Activated T-helper 17 cell treated with anti-CD3 and anti-CD28 coated beads, Interleukin-2, amount 50 U/mL, for 72 hours (primary cell): ENCODE measurements around the gene CD93. TPM values are rescaled to one million over a fixed set of nuclear protein-coding genes. Genes with fewer than 3 reads are reported as not detected.

Source experiments
- ATAC-seq: fragments of 150-1000 bp; cut with Tn5 transposase; replicated peaks from 2 replicates; pipeline ENCODE4 v1.10.0; 2021; ENCODE audit warnings: mild to moderate bottlenecking, moderate library complexity
- H3K27ac Mint-ChIP-seq: one replicate; pipeline ENCODE4 v1.8.0; 2022; ENCODE audit warnings: mixed read lengths
- H3K27me3 Mint-ChIP-seq: one replicate; pipeline ENCODE4 v1.8.0; 2022; ENCODE audit warnings: mixed read lengths
- H3K36me3 Mint-ChIP-seq: one replicate; pipeline ENCODE4 v1.8.0; 2022; ENCODE audit warnings: low read depth, mild to moderate bottlenecking, mixed read lengths
- H3K4me1 Mint-ChIP-seq: one replicate; pipeline ENCODE4 v1.8.0; 2022; ENCODE audit warnings: mixed read lengths
- H3K4me3 Mint-ChIP-seq: one replicate; pipeline ENCODE4 v1.8.0; 2022; ENCODE audit warnings: mild to moderate bottlenecking, mixed read lengths
- H3K9me3 Mint-ChIP-seq: one replicate; pipeline ENCODE4 v1.8.0; 2022; ENCODE audit warnings: mixed read lengths
- total RNA-seq, 2 donors: library from RNA; stranded (reverse); gene quantifications; one replicate each; pipeline ENCODE4 v1.2.3, GENCODE V29; 2022

The CD93 gene
- total RNA-seq, 2 donors from 2014 or later, result 5.4 to 6.7 TPM

- Mint-ChIP-seq H3K27me3 (peaks cover 3% of the 10 kb centered on the region), H3K36me3 (no peaks in the 10 kb centered on the region), H3K27ac (no peak overlapping the region), H3K9me3 (no peaks in the 10 kb centered on the region), H3K4me1 (no peaks in the 10 kb centered on the region), H3K4me3 (peak overlapping the region; percentile 73)
- ATAC-seq, result peak; percentile 15
Observed at GRCh38 chr20:23085436-23086055, 578 bp downstream of the CD93 start.

- ATAC-seq, result no peak
- Mint-ChIP-seq H3K36me3 (no peaks in the 10 kb centered on the region), H3K4me1 (no peaks in the 10 kb centered on the region), H3K27ac (no peak overlapping the region), H3K27me3 (peaks cover 3% of the 10 kb centered on the region), H3K4me3 (peak overlapping the region; percentile 73), H3K9me3 (no peaks in the 10 kb centered on the region)
Observed at GRCh38 chr20:23084845-23085365, 1.2 kb downstream of the CD93 start.

GRCh38 chr20:23084282-23084844 is 1.8 kb downstream of the CD93 start:
- Mint-ChIP-seq H3K9me3 (no peaks in the 10 kb centered on the region), H3K4me1 (no peaks in the 10 kb centered on the region), H3K36me3 (no peaks in the 10 kb centered on the region), H3K27ac (peak overlapping the region; percentile 75), H3K4me3 (peak overlapping the region; percentile 73), H3K27me3 (peaks cover 3% of the 10 kb centered on the region)
- ATAC-seq, result no peak

GRCh38 chr20:23083553-23084220 is 2.4 kb downstream of the CD93 start:
- Mint-ChIP-seq H3K27ac (no peak overlapping the region), H3K27me3 (peaks cover 3% of the 10 kb centered on the region), H3K4me3 (peak overlapping the region; percentile 73), H3K4me1 (no peaks in the 10 kb centered on the region), H3K36me3 (no peaks in the 10 kb centered on the region), H3K9me3 (no peaks in the 10 kb centered on the region)
- no peak for ATAC-seq

GRCh38 chr20:23082846-23083552 is 3.1 kb downstream of the CD93 start:
- no peaks in the 10 kb centered on the region for H3K9me3 Mint-ChIP-seq
- H3K27ac Mint-ChIP-seq, result no peak overlapping the region
- no peaks in the 10 kb centered on the region for H3K36me3 Mint-ChIP-seq
- no peaks in the 10 kb centered on the region for H3K4me1 Mint-ChIP-seq
- no peaks in the 10 kb centered on the region for H3K27me3 Mint-ChIP-seq
- ATAC-seq, result no peak
- peak overlapping the region; percentile 73 for H3K4me3 Mint-ChIP-seq

GRCh38 chr20:23081263-23081819 is 4.8 kb downstream of the CD93 start:
- H3K27ac Mint-ChIP-seq, result no peak overlapping the region
- no peak for ATAC-seq

GRCh38 chr20:23080521-23080920 is 5.6 kb downstream of the CD93 start:
- Mint-ChIP-seq H3K4me1 (no peaks in the 10 kb centered on the region), H3K27me3 (no peaks in the 10 kb centered on the region), H3K36me3 (no peaks in the 10 kb centered on the region), H3K4me3 (no peak overlapping the region), H3K27ac (no peak overlapping the region), H3K9me3 (no peaks in the 10 kb centered on the region)
- no peak for ATAC-seq

More at GRCh38 chr20:23081263-23081819, 4.8 kb downstream of the CD93 start:
- Mint-ChIP-seq H3K27me3 (no peaks in the 10 kb centered on the region), H3K4me1 (no peaks in the 10 kb centered on the region), H3K9me3 (no peaks in the 10 kb centered on the region), H3K4me3 (no peak overlapping the region), H3K36me3 (no peaks in the 10 kb centered on the region)

- Mint-ChIP-seq H3K27ac (no peak overlapping the region), H3K4me1 (no peaks in the 10 kb centered on the region), H3K4me3 (no peak overlapping the region), H3K36me3 (no peaks in the 10 kb centered on the region), H3K27me3 (no peaks in the 10 kb centered on the region), H3K9me3 (no peaks in the 10 kb centered on the region)
- no peak for ATAC-seq
Observed at GRCh38 chr20:23079926-23080325, 6.2 kb downstream of the CD93 start.

- no peaks in the 10 kb centered on the region for H3K9me3 Mint-ChIP-seq
- H3K4me1 Mint-ChIP-seq, result no peaks in the 10 kb centered on the region
- no peak overlapping the region for H3K27ac Mint-ChIP-seq
- H3K4me3 Mint-ChIP-seq, result no peak overlapping the region
- no peaks in the 10 kb centered on the region for H3K27me3 Mint-ChIP-seq
- no peak for ATAC-seq
- no peaks in the 10 kb centered on the region for H3K36me3 Mint-ChIP-seq
Observed at GRCh38 chr20:23079016-23079351, 7.1 kb downstream of the CD93 start.

GRCh38 chr20:23078351-23079015 is 7.6 kb downstream of the CD93 start:
- no peaks in the 10 kb centered on the region for H3K36me3 Mint-ChIP-seq
- H3K4me1 Mint-ChIP-seq, result no peaks in the 10 kb centered on the region
- H3K9me3 Mint-ChIP-seq, result no peaks in the 10 kb centered on the region
- ATAC-seq, result no peak
- H3K27me3 Mint-ChIP-seq, result no peaks in the 10 kb centered on the region
- H3K4me3 Mint-ChIP-seq, result no peak overlapping the region
- H3K27ac Mint-ChIP-seq, result no peak overlapping the region

GRCh38 chr20:23077277-23077676 is 8.8 kb downstream of the CD93 start:
- Mint-ChIP-seq H3K4me1 (no peaks in the 10 kb centered on the region), H3K4me3 (no peak overlapping the region), H3K9me3 (no peaks in the 10 kb centered on the region), H3K27me3 (no peaks in the 10 kb centered on the region), H3K36me3 (no peaks in the 10 kb centered on the region), H3K27ac (no peak overlapping the region)
- ATAC-seq, result no peak

GRCh38 chr20:23074052-23074451 is 12.1 kb downstream of the CD93 start:
- ATAC-seq, result no peak
- Mint-ChIP-seq H3K4me1 (no peaks in the 10 kb centered on the region), H3K4me3 (no peak overlapping the region)

GRCh38 chr20:23072892-23073586 is 13.1 kb downstream of the CD93 start:
- H3K4me3 Mint-ChIP-seq, result no peak overlapping the region
- H3K36me3 Mint-ChIP-seq, result no peaks in the 10 kb centered on the region
- H3K27ac Mint-ChIP-seq, result no peak overlapping the region
- H3K9me3 Mint-ChIP-seq, result no peaks in the 10 kb centered on the region
- ATAC-seq, result no peak
- H3K27me3 Mint-ChIP-seq, result peaks cover 3% of the 10 kb centered on the region
- no peaks in the 10 kb centered on the region for H3K4me1 Mint-ChIP-seq

More at GRCh38 chr20:23074052-23074451, 12.1 kb downstream of the CD93 start:
- Mint-ChIP-seq H3K27me3 (peaks cover 3% of the 10 kb centered on the region), H3K9me3 (no peaks in the 10 kb centered on the region), H3K36me3 (no peaks in the 10 kb centered on the region), H3K27ac (no peak overlapping the region)
